Lower leg skin (tissue), 4 donors: Measurements from ENCODE around the gene CCDC9. TPM values are rescaled to one million over a fixed set of nuclear protein-coding genes. Genes with fewer than 3 reads are reported as not detected.

Experiments used
- DNase-seq, 2 donors: peaks; one replicate each; pipeline ENCODE4 v3.0.0-alpha.2; 2019; ENCODE audit warnings: low spot score in 2 of 2
- H3K4me3 ChIP-seq: fragments of 200-600 bp; sonication (generic); 2 replicates; pipeline ENCODE4 v1.5.1; 2017; ENCODE audit warnings: mild to moderate bottlenecking, low read depth; ENCODE audit not compliant: poor library complexity, severe bottlenecking
- CTCF ChIP-seq, 3 donors: fragments of 450-650 bp; IDR thresholded peaks; one replicate each; pipeline ENCODE4 v1.5.1; 2016; ENCODE audit warnings: antibody characterized with exemption in 3 of 3, mild to moderate bottlenecking in 3 of 3, moderate library complexity in 2 of 3
- POLR2A ChIP-seq, 2 donors: fragments of 450-650 bp; IDR thresholded peaks; one replicate each; pipeline ENCODE4 v1.6.1; 2016 to 2017; ENCODE audit warnings: antibody characterized with exemption in 2 of 2, mild to moderate bottlenecking in 1 of 2, moderate library complexity in 1 of 2
- WGBS, 2 donors: methylation state at CpG; one replicate each; pipeline ENCODE4 v1.1.5; 2018; 5-methylcytosine and 5-hydroxymethylcytosine counted together
- intact Hi-C: fragments of 100-400 bp; cut with DNase I; formaldehyde crosslinking; loops from one replicate; pipeline ENCODE4 v1.15.0; 2023; ENCODE audit warnings: low total_unique reads
- total RNA-seq, 4 donors: library from RNA; depleted of rRNA; stranded (reverse); fragments of >200 nt; gene quantifications; one replicate each; pipeline ENCODE4 v1.1.0, GENCODE V29; 2016

The CCDC9 gene
- total RNA-seq, 4 donors from 2014 or later: 26.4 to 46.6 (median 33.7) TPM

GRCh38 chr19:47228168-47228936 lies 28.0 kb upstream of the CCDC9 start:
- 3 to 5% methylated on average over 26 to 28 of the region's 50 CpGs for WGBS, 2 donors
- peak overlapping the region; percentile 19 for H3K4me3 ChIP-seq
- DNase-seq: peak; percentile 45 to 93
- TF ChIP-seq POLR2A (IDR thresholded peaks at IDR 0.05) (no peak), CTCF (IDR thresholded peaks at IDR 0.05) (no peak)
- intact Hi-C loops: no loop called here

GRCh38 chr19:47228937-47229675 lies 27.2 kb upstream of the CCDC9 start:
- intact Hi-C loops: no loop called here
- TF ChIP-seq POLR2A (IDR thresholded peaks at IDR 0.05) (no peak), CTCF (IDR thresholded peaks at IDR 0.05) (no peak)
- no peak overlapping the region for H3K4me3 ChIP-seq
- no peak for DNase-seq
- 8 to 9% methylated on average over 10 of the region's 10 CpGs for whole genome bisulfite sequencing, 2 donors

- no peak for DNase-seq
- 2 to 3% methylated on average over 9 of the region's 9 CpGs for WGBS, 2 donors
- intact Hi-C loops: no loop called here
- peak overlapping the region; percentile 97 for H3K4me3 ChIP-seq
- TF ChIP-seq CTCF (IDR thresholded peaks at IDR 0.05) (no peak), POLR2A (IDR thresholded peaks at IDR 0.05) (no peak)
These were observed 26.7 kb upstream of the CCDC9 start for GRCh38 chr19:47229676-47230053.

GRCh38 chr19:47230054-47230920 lies 26.0 kb upstream of the CCDC9 start:
- WGBS, 2 donors: 0% methylated on average over 18 to 31 of the region's 84 CpGs

GRCh38 chr19:47230921-47231214 lies 25.5 kb upstream of the CCDC9 start, which contains the start of gene BBC3:
BBC3 (minus strand) TSS chr19:47231199; CDS start chr19:47228431, 2,768 bp downstream.
- peak within 1 kb of the TSS; percentile 97 for H3K4me3 ChIP-seq
- no peak for DNase-seq
- intact Hi-C loops: no loop called here
- 0% methylated on average over 9 of the region's 43 CpGs; no CpG with 5 or more reads in 1 of the 2 donors for WGBS, 2 donors
- TF ChIP-seq POLR2A (IDR thresholded peaks at IDR 0.05) (no peak), CTCF (IDR thresholded peaks at IDR 0.05) (no peak)

More at GRCh38 chr19:47230054-47230920, 26.0 kb upstream of the CCDC9 start:
- intact Hi-C loops: no loop called here
- peak overlapping the region; percentile 97 for H3K4me3 ChIP-seq
- TF ChIP-seq POLR2A (IDR thresholded peaks at IDR 0.05) (no peak), CTCF (IDR thresholded peaks at IDR 0.05) (no peak)
- DNase-seq: peak; percentile 54 to 96
